HepG2 (cell line): Measurements from ENCODE around the gene TRPT1. TPM values are rescaled to one million over a fixed set of nuclear protein-coding genes. Genes with fewer than 3 reads are reported as not detected.

ENCODE experiments used
- ARID5B ChIP-seq: IDR thresholded peaks from 2 replicates; pipeline ENCODE4 v1.4.0; 2020; ENCODE audit warnings: mild to moderate bottlenecking, missing genetic modification reagents
- CSRNP1 ChIP-seq: sonication (generic); formaldehyde crosslinking; IDR thresholded peaks from 2 replicates; pipeline ENCODE4 v1.8.1; 2023; ENCODE audit warnings: mild to moderate bottlenecking, missing genetic modification reagents
- GFI1 ChIP-seq: sonication (generic); formaldehyde crosslinking; IDR thresholded peaks from 2 replicates; pipeline ENCODE4 v1.5.0; 2020; ENCODE audit warnings: missing genetic modification reagents, mild to moderate bottlenecking, borderline replicate concordance
- HNF4A ChIP-seq: sonication (generic); formaldehyde crosslinking; IDR thresholded peaks from 2 replicates; pipeline ENCODE4 v1.4.0; 2020; ENCODE audit warnings: missing genetic modification reagents
- ISX ChIP-seq: sonication (generic); formaldehyde crosslinking; conservative IDR thresholded peaks from 2 replicates; pipeline ENCODE4 v1.5.0; 2020; ENCODE audit warnings: missing genetic modification reagents
- KDM6A ChIP-seq: IDR thresholded peaks from 2 replicates; pipeline ENCODE4 v1.6.1; 2016; ENCODE audit warnings: low read depth
- KLF11 ChIP-seq: IDR thresholded peaks from 2 replicates; pipeline ENCODE4 v1.6.1; 2016; ENCODE audit warnings: missing compliant biosample characterization
- MATR3 ChIP-seq: sonication (generic); formaldehyde crosslinking; IDR thresholded peaks from 2 replicates; pipeline ENCODE4 v1.4.0; 2020; ENCODE audit warnings: missing genetic modification reagents
- RARG ChIP-seq: sonication (generic); formaldehyde crosslinking; IDR thresholded peaks from 2 replicates; pipeline ENCODE4 v1.4.0; 2020; ENCODE audit warnings: low read depth, mild to moderate bottlenecking, missing genetic modification reagents
- SOX13 ChIP-seq, 3 experiments: fragments of 450-650 bp in 1 of 3; sonication (generic) in 1 of 3; formaldehyde crosslinking in 1 of 3; IDR thresholded peaks in 2 of 3; conservative IDR thresholded peaks in 1 of 3; 2 replicates each; pipeline versions ENCODE4 v1.5.0 to v1.6.1; 2016 to 2020; ENCODE audit warnings: antibody characterized with exemption in 1 of 3, mild to moderate bottlenecking in 1 of 3, missing compliant biosample characterization in 1 of 3, missing genetic modification reagents in 1 of 3, moderate library complexity in 1 of 3
- SP140L ChIP-seq: sonication (generic); formaldehyde crosslinking; IDR thresholded peaks from 2 replicates; pipeline ENCODE4 v1.4.0; 2020; ENCODE audit warnings: missing genetic modification reagents, borderline replicate concordance
- TFDP1 ChIP-seq: IDR thresholded peaks from 2 replicates; pipeline ENCODE4 v1.6.1; 2016; ENCODE audit warnings: missing compliant biosample characterization, missing genetic modification reagents, borderline replicate concordance
- ZFP82 ChIP-seq: sonication (generic); formaldehyde crosslinking; IDR thresholded peaks from 2 replicates; pipeline ENCODE4 v1.5.1; 2020; ENCODE audit warnings: mild to moderate bottlenecking, missing genetic modification reagents, borderline replicate concordance
- ZGPAT ChIP-seq: IDR thresholded peaks from 2 replicates; pipeline ENCODE4 v1.6.1; 2016; ENCODE audit warnings: mild to moderate bottlenecking
- ZNF136 ChIP-seq: sonication (generic); formaldehyde crosslinking; IDR thresholded peaks from 2 replicates; pipeline ENCODE4 v1.8.1; 2022; ENCODE audit warnings: low read depth, mild to moderate bottlenecking, moderate library complexity, missing genetic modification reagents
- ZNF513 ChIP-seq: sonication (generic); formaldehyde crosslinking; conservative IDR thresholded peaks from 2 replicates; pipeline ENCODE4 v1.5.0; 2020; ENCODE audit warnings: missing genetic modification reagents
- ZNF800 ChIP-seq: sonication (generic); formaldehyde crosslinking; IDR thresholded peaks from 2 replicates; pipeline ENCODE4 v1.4.0; 2020; ENCODE audit warnings: missing genetic modification reagents
- polyA plus RNA-seq, 8 experiments: library from polyadenylated mRNA; depleted of rRNA in 3 of 8; stranded (reverse) in 7 of 8; unstranded in 1 of 8; fragments of >200 nt; fragmentation: Illumina TruSeq in 4 of 8; extraction: Trizol in 4 of 8; gene quantifications; 2 replicates each; pipeline versions ENCODE4 v1.2.1 to v1.2.3, GENCODE V29; 2011 to 2016; ENCODE audit warnings: low read depth in 4 of 8, missing spikeins in 1 of 8, mixed read lengths in 1 of 8; ENCODE audit not compliant: insufficient read depth in 1 of 8
- total RNA-seq, 5 experiments: library from RNA; depleted of rRNA; stranded (reverse); fragments of >200 nt; fragmentation: Illumina TruSeq; extraction: Trizol; gene quantifications; 2 replicates each; pipeline ENCODE4 v1.2.3, GENCODE V29; 2016; ENCODE audit warnings: low read depth in 1 of 5

Gene TRPT1
- total and polyA plus RNA-seq, 2 of the 13 experiments (the other 11 are each of a cell fraction or from before 2014, with no cell fraction given): 24.8 to 40.7 TPM

GRCh38 chr11:64237484-64237951, 11.5 kb upstream of the TRPT1 start (continued):
- TF ChIP-seq SOX13 (IDR thresholded peaks at IDR 0.05): no peak
- TF ChIP-seq SOX13 (CRISPR knock-in tag; conservative IDR thresholded peaks at IDR 0.05 in 1 of 2, IDR thresholded peaks at IDR 0.05 in 1 of 2): peak in 1 of 2 experiments; percentile 65; a peak in 2 of 4 replicates
- no peak for TF ChIP-seq SP140L (CRISPR knock-in tag)
- TF ChIP-seq ZFP82 (CRISPR knock-in tag): no peak
- 0 out of 2 replicates have a peak, but pooled peaks have one; percentile 39 for TF ChIP-seq KDM6A (CRISPR knock-in tag)
- TF ChIP-seq RARG (CRISPR knock-in tag): no peak
- TF ChIP-seq HNF4A (CRISPR knock-in tag): peak; percentile 44
- TF ChIP-seq CSRNP1 (CRISPR knock-in tag): no peak
- TF ChIP-seq ZNF513 (CRISPR knock-in tag): no peak
- peak; percentile 81 for TF ChIP-seq ARID5B
- TF ChIP-seq MATR3: no peak
- no peak for TF ChIP-seq GFI1
- no peak for TF ChIP-seq KLF11
- peak; percentile 65 for TF ChIP-seq ZGPAT (CRISPR knock-in tag)
- TF ChIP-seq TFDP1: no peak
- TF ChIP-seq ISX (CRISPR knock-in tag): no peak
- TF ChIP-seq ZNF800 (CRISPR knock-in tag): no peak
- TF ChIP-seq ZNF136: no peak
